ENCODE results near the gene CLSTN1. TPM values are rescaled to one million over a fixed set of nuclear protein-coding genes. Genes with fewer than 3 reads are reported as not detected.
"Not testable (repeated sequence)": the region's sequence is repeated elsewhere in the genome, so short reads cannot be mapped to it uniquely, and the experiment has no call there.

The CLSTN1 gene
- total RNA-seq, 1 experiment from 2014 or later = 100 TPM

GRCh38 chr1:9762446-9762845 lies 61.3 kb downstream of the CLSTN1 start:
- not testable (repeated sequence) for H3K27me3 ChIP-seq (ENCODE audit: control insufficient read depth, insufficient read depth, low read length); DNase-seq; H3K36me3 ChIP-seq (replicated peaks; ENCODE audit: control insufficient read depth, insufficient read depth, low read length); H3K4me3 ChIP-seq (ENCODE audit: insufficient read depth, low read depth, low read length)

GRCh38 chr1:9761855-9762254 lies 61.9 kb downstream of the CLSTN1 start:
- Histone ChIP-seq H3K36me3 (replicated peaks; ENCODE audit: control insufficient read depth, insufficient read depth, low read length) (no peaks in the 10 kb centered on the region; the same call in 1 of the 2 replicates), H3K27me3 (ENCODE audit: control insufficient read depth, insufficient read depth, low read length) (no peaks in the 10 kb centered on the region), H3K4me3 (ENCODE audit: insufficient read depth, low read depth, low read length) (no peak overlapping the region)
- DNase-seq = no peak

GRCh38 chr1:9760824-9761223 lies 62.9 kb downstream of the CLSTN1 start:
- DNase-seq = peak; percentile 74
- no peak overlapping the region for H3K4me3 ChIP-seq (ENCODE audit: insufficient read depth, low read depth, low read length)
- no peaks in the 10 kb centered on the region; the same call in 1 of the 2 replicates for H3K36me3 ChIP-seq (replicated peaks; ENCODE audit: control insufficient read depth, insufficient read depth, low read length)
- no peaks in the 10 kb centered on the region for H3K27me3 ChIP-seq (ENCODE audit: control insufficient read depth, insufficient read depth, low read length)

- no peaks in the 10 kb centered on the region; the same call in 1 of the 2 replicates for H3K36me3 ChIP-seq (replicated peaks; ENCODE audit: control insufficient read depth, insufficient read depth, low read length)
- no peaks in the 10 kb centered on the region for H3K27me3 ChIP-seq (ENCODE audit: control insufficient read depth, insufficient read depth, low read length)
- no peak for DNase-seq
- H3K4me3 ChIP-seq (ENCODE audit: insufficient read depth, low read depth, low read length) = no peak overlapping the region
Measured at GRCh38 chr1:9759939-9760338, 63.8 kb downstream of the CLSTN1 start.

- Histone ChIP-seq H3K36me3 (replicated peaks; ENCODE audit: control insufficient read depth, insufficient read depth, low read length) (no peaks in the 10 kb centered on the region), H3K4me3 (ENCODE audit: insufficient read depth, low read depth, low read length) (no peak overlapping the region), H3K27me3 (ENCODE audit: control insufficient read depth, insufficient read depth, low read length) (no peaks in the 10 kb centered on the region)
- DNase-seq = no peak
Measured at GRCh38 chr1:9758559-9759121, 65.1 kb downstream of the CLSTN1 start.

GRCh38 chr1:9755441-9755995 lies 68.2 kb downstream of the CLSTN1 start:
- no peaks in the 10 kb centered on the region for H3K27me3 ChIP-seq (ENCODE audit: control insufficient read depth, insufficient read depth, low read length)
- no peak overlapping the region for H3K4me3 ChIP-seq (ENCODE audit: insufficient read depth, low read depth, low read length)
- H3K36me3 ChIP-seq (replicated peaks; ENCODE audit: control insufficient read depth, insufficient read depth, low read length) = peaks cover 5% of the 10 kb centered on the region
- no peak for DNase-seq

GRCh38 chr1:9753121-9753531 lies 70.6 kb downstream of the CLSTN1 start:
- Histone ChIP-seq H3K4me3 (ENCODE audit: insufficient read depth, low read depth, low read length) (no peak overlapping the region), H3K36me3 (replicated peaks; ENCODE audit: control insufficient read depth, insufficient read depth, low read length) (peaks cover 11% of the 10 kb centered on the region), H3K27me3 (ENCODE audit: control insufficient read depth, insufficient read depth, low read length) (no peaks in the 10 kb centered on the region)
- no peak for DNase-seq

- no peak for DNase-seq
- Histone ChIP-seq H3K36me3 (replicated peaks; ENCODE audit: control insufficient read depth, insufficient read depth, low read length) (peaks cover 11% of the 10 kb centered on the region), H3K27me3 (ENCODE audit: control insufficient read depth, insufficient read depth, low read length) (no peaks in the 10 kb centered on the region), H3K4me3 (ENCODE audit: insufficient read depth, low read depth, low read length) (no peak overlapping the region)
Measured at GRCh38 chr1:9751971-9752370, 71.8 kb downstream of the CLSTN1 start.

GRCh38 chr1:9749361-9749760 lies 74.4 kb downstream of the CLSTN1 start:
- Histone ChIP-seq H3K4me3 (ENCODE audit: insufficient read depth, low read depth, low read length) (no peak overlapping the region), H3K36me3 (replicated peaks; ENCODE audit: control insufficient read depth, insufficient read depth, low read length) (peaks cover 14% of the 10 kb centered on the region), H3K27me3 (ENCODE audit: control insufficient read depth, insufficient read depth, low read length) (no peaks in the 10 kb centered on the region)
- DNase-seq = no peak

- H3K36me3 ChIP-seq (replicated peaks; ENCODE audit: control insufficient read depth, insufficient read depth, low read length) = peaks cover 18% of the 10 kb centered on the region
- H3K27me3 ChIP-seq (ENCODE audit: control insufficient read depth, insufficient read depth, low read length); DNase-seq; H3K4me3 ChIP-seq (ENCODE audit: insufficient read depth, low read depth, low read length): not testable (repeated sequence)
Measured at GRCh38 chr1:9748391-9748790, 75.4 kb downstream of the CLSTN1 start.

GRCh38 chr1:9746651-9747050 lies 77.1 kb downstream of the CLSTN1 start:
- Histone ChIP-seq H3K27me3 (ENCODE audit: control insufficient read depth, insufficient read depth, low read length) (no peaks in the 10 kb centered on the region), H3K4me3 (ENCODE audit: insufficient read depth, low read depth, low read length) (no peak overlapping the region), H3K36me3 (replicated peaks; ENCODE audit: control insufficient read depth, insufficient read depth, low read length) (peaks cover 20% of the 10 kb centered on the region)
- no peak for DNase-seq

- H3K27me3 ChIP-seq (ENCODE audit: control insufficient read depth, insufficient read depth, low read length) = no peaks in the 10 kb centered on the region
- H3K36me3 ChIP-seq (replicated peaks; ENCODE audit: control insufficient read depth, insufficient read depth, low read length) = peaks cover 18% of the 10 kb centered on the region
- H3K4me3 ChIP-seq (ENCODE audit: insufficient read depth, low read depth, low read length) = no peak overlapping the region
- DNase-seq = no peak
Measured at GRCh38 chr1:9746211-9746610, 77.6 kb downstream of the CLSTN1 start.

- DNase-seq = no peak
- Histone ChIP-seq H3K36me3 (replicated peaks; ENCODE audit: control insufficient read depth, insufficient read depth, low read length) (peaks cover 23% of the 10 kb centered on the region), H3K27me3 (ENCODE audit: control insufficient read depth, insufficient read depth, low read length) (no peaks in the 10 kb centered on the region), H3K4me3 (ENCODE audit: insufficient read depth, low read depth, low read length) (no peak overlapping the region)
Measured at GRCh38 chr1:9744106-9744799, 79.5 kb downstream of the CLSTN1 start.

GRCh38 chr1:9737671-9738070 lies 86.1 kb downstream of the CLSTN1 start:
- Histone ChIP-seq H3K36me3 (replicated peaks; ENCODE audit: control insufficient read depth, insufficient read depth, low read length) (peaks cover 54% of the 10 kb centered on the region), H3K4me3 (ENCODE audit: insufficient read depth, low read depth, low read length) (no peak overlapping the region), H3K27me3 (ENCODE audit: control insufficient read depth, insufficient read depth, low read length) (no peaks in the 10 kb centered on the region)
- DNase-seq = no peak

GRCh38 chr1:9737057-9737456 lies 86.7 kb downstream of the CLSTN1 start:
- peaks cover 59% of the 10 kb centered on the region for H3K36me3 ChIP-seq (replicated peaks; ENCODE audit: control insufficient read depth, insufficient read depth, low read length)

More at GRCh38 chr1:9737057-9737456, 86.7 kb downstream of the CLSTN1 start:
- no peak for DNase-seq
- Histone ChIP-seq H3K4me3 (ENCODE audit: insufficient read depth, low read depth, low read length) (no peak overlapping the region), H3K27me3 (ENCODE audit: control insufficient read depth, insufficient read depth, low read length) (no peaks in the 10 kb centered on the region)

Data from H7 (cell line).